Astrocyte (in vitro differentiated cells and primary cell): ENCODE results near the gene INPP4B. TPM values are rescaled to one million over a fixed set of nuclear protein-coding genes. Genes with fewer than 3 reads are reported as not detected.

ENCODE experiments used
- DNase-seq: peaks from one replicate; pipeline ENCODE4 v3.0.0-alpha.2; 2010; ENCODE audit warnings: low read depth
- FAIRE-seq: peaks from 2 replicates; lab custom pipeline; 2011; peaks lifted over from hg19 to GRCh38; lab: Jason Lieb, UNC
- H2AFZ ChIP-seq: 2 replicates; pipeline ENCODE4 v1.6.0; 2012; ENCODE audit warnings: low read depth, low read length, inconsistent platforms
- H3K27ac ChIP-seq: 2 replicates; pipeline ENCODE4 v1.5.1; 2011; ENCODE audit warnings: low read depth, low read length, inconsistent platforms
- H3K27me3 ChIP-seq: 2 replicates; pipeline ENCODE4 v1.6.0; 2011; ENCODE audit warnings: low read length, inconsistent platforms; ENCODE audit not compliant: insufficient read depth
- H3K36me3 ChIP-seq: 2 replicates; pipeline ENCODE4 v1.5.1; 2011; ENCODE audit warnings: low read length, inconsistent platforms; ENCODE audit not compliant: insufficient read depth
- H3K4me1 ChIP-seq: 2 replicates; pipeline ENCODE4 v1.5.1; 2011; ENCODE audit warnings: low read length, inconsistent platforms; ENCODE audit not compliant: insufficient read depth
- H3K4me2 ChIP-seq: 2 replicates; pipeline ENCODE4 v1.6.0; 2012; ENCODE audit warnings: low read length, inconsistent platforms
- H3K4me3 ChIP-seq: 2 replicates; pipeline ENCODE4 v1.5.1; 2011; ENCODE audit warnings: low read depth, mild to moderate bottlenecking, low read length, inconsistent platforms; ENCODE audit not compliant: insufficient read depth
- H3K79me2 ChIP-seq: 2 replicates; pipeline ENCODE4 v1.6.0; 2012; ENCODE audit warnings: mild to moderate bottlenecking, low read length, inconsistent platforms; ENCODE audit not compliant: insufficient read depth
- H3K9ac ChIP-seq: 2 replicates; pipeline ENCODE4 v1.6.0; 2012; ENCODE audit warnings: mild to moderate bottlenecking, low read length, inconsistent platforms
- H3K9me3 ChIP-seq: 2 replicates; pipeline ENCODE4 v1.5.1; 2012; ENCODE audit warnings: low read depth, mild to moderate bottlenecking, low read length, inconsistent platforms; ENCODE audit not compliant: insufficient read depth
- H4K20me1 ChIP-seq: 2 replicates; pipeline ENCODE4 v1.6.0; 2012; ENCODE audit warnings: low read length, inconsistent platforms; ENCODE audit not compliant: insufficient read depth
- H3K27ac Mint-ChIP-seq: one replicate; pipeline ENCODE4 v1.8.0; 2021; ENCODE audit warnings: mild to moderate bottlenecking, mixed read lengths; ENCODE audit not compliant: unreplicated experiment
- H3K27me3 Mint-ChIP-seq: one replicate; pipeline ENCODE4 v1.8.0; 2021; ENCODE audit warnings: low read depth, mixed read lengths; ENCODE audit not compliant: unreplicated experiment
- H3K36me3 Mint-ChIP-seq: one replicate; pipeline ENCODE4 v1.8.0; 2021; ENCODE audit warnings: low read depth, mixed read lengths; ENCODE audit not compliant: unreplicated experiment
- H3K4me1 Mint-ChIP-seq: one replicate; pipeline ENCODE4 v1.8.0; 2021; ENCODE audit warnings: low read depth, mixed read lengths; ENCODE audit not compliant: unreplicated experiment
- H3K4me3 Mint-ChIP-seq: one replicate; pipeline ENCODE4 v1.8.0; 2021; ENCODE audit warnings: mild to moderate bottlenecking, moderate library complexity, mixed read lengths; ENCODE audit not compliant: unreplicated experiment
- H3K9me3 Mint-ChIP-seq: one replicate; pipeline ENCODE4 v1.8.0; 2021; ENCODE audit warnings: mild to moderate bottlenecking, mixed read lengths; ENCODE audit not compliant: unreplicated experiment
- CTCF ChIP-seq: IDR thresholded peaks from 2 replicates; pipeline ENCODE4 v1.5.1; 2011; ENCODE audit warnings: low read depth, mild to moderate bottlenecking, inconsistent platforms, low read length, moderate library complexity; ENCODE audit not compliant: insufficient read depth
- EZH2 ChIP-seq: IDR thresholded peaks from 2 replicates; pipeline ENCODE4 v1.6.1; 2012; ENCODE audit warnings: mild to moderate bottlenecking, low read length, inconsistent platforms; ENCODE audit not compliant: insufficient read depth
- total RNA-seq: library from RNA; stranded (reverse); gene quantifications from 2 replicates; pipeline ENCODE4 v1.2.1, GENCODE V29; 2021

Gene INPP4B
- total RNA-seq, 1 donor from 2014 or later: 2.8 TPM

DNA sequence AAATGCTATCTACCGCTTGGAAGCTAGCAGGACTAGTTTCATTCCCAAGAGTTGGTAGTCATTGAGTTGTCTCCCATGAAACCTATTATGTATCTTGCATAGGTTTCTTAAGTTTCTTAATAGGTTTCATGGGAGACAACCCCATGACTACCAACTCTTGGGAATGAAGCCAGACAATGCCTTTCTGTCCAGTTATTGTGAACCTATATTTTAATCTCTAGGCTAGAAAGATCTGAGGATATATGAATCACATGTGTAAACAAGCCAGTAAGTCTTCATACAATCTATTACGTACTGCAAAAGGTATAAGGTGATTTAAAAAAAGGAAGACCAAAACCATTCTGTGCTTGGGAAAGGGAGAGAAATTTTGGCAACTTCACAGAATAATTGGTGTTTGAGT, 162.6 kb downstream of the INPP4B start:
- H3K27me3 Mint-ChIP-seq: no peaks in the 10 kb centered on the region
- Histone ChIP-seq H3K4me2 (no peak overlapping the region), H2AFZ (no peak overlapping the region), H3K9me3 (no peaks in the 10 kb centered on the region), H3K4me3 (no peak overlapping the region), H4K20me1 (no peaks in the 10 kb centered on the region), H3K4me1 (no peaks in the 10 kb centered on the region), H3K9ac (no peak overlapping the region), H3K27ac (no peak overlapping the region), H3K79me2 (no peaks in the 10 kb centered on the region), H3K27me3 (no peaks in the 10 kb centered on the region), H3K36me3 (no peaks in the 10 kb centered on the region)
- H3K36me3 Mint-ChIP-seq: no peaks in the 10 kb centered on the region
- H3K4me1 Mint-ChIP-seq: no peaks in the 10 kb centered on the region
- H3K9me3 Mint-ChIP-seq: no peaks in the 10 kb centered on the region
- FAIRE-seq (peak; percentile 76), DNase-seq (no peak)
- no peak overlapping the region for H3K27ac Mint-ChIP-seq
- H3K4me3 Mint-ChIP-seq: no peak overlapping the region
- TF ChIP-seq EZH2 (no peak), CTCF (no peak)

GRCh38 chr4:142671516-142671915, 174.6 kb downstream of the INPP4B start:
- H3K27ac Mint-ChIP-seq: no peak overlapping the region
- TF ChIP-seq EZH2: no peak
- TF ChIP-seq CTCF: no peak
- no peaks in the 10 kb centered on the region for H3K4me1 Mint-ChIP-seq
- Histone ChIP-seq H4K20me1 (no peaks in the 10 kb centered on the region), H3K4me2 (no peak overlapping the region), H3K4me1 (no peaks in the 10 kb centered on the region), H3K9me3 (no peaks in the 10 kb centered on the region), H3K4me3 (no peak overlapping the region), H3K9ac (no peak overlapping the region), H3K36me3 (no peaks in the 10 kb centered on the region), H2AFZ (no peak overlapping the region), H3K27ac (no peak overlapping the region), H3K79me2 (no peaks in the 10 kb centered on the region), H3K27me3 (no peaks in the 10 kb centered on the region)
- peaks cover 2% of the 10 kb centered on the region for H3K36me3 Mint-ChIP-seq
- FAIRE-seq (no peak), DNase-seq (no peak)
- H3K9me3 Mint-ChIP-seq: peaks cover 20% of the 10 kb centered on the region
- H3K27me3 Mint-ChIP-seq: no peaks in the 10 kb centered on the region
- H3K4me3 Mint-ChIP-seq: no peak overlapping the region

DNA sequence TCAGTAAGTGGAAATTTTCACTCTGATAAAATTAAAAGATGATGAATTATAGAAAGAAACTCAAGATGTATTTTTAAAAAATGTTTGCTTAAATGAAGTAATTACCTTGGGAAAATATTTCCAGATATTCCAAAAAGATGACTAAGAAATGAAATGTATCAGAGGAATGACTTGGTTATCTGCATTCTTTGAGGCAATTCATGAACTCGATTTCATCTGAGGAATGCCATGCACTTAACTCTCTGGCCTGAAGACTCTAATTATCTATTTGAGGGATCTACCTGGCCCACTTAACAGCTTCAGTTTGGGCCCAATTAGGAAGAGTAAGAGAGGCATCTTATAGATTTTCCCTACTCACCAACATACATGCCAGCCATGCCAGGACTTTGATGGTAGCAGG, 182.3 kb downstream of the INPP4B start:
- Histone ChIP-seq H3K4me1 (no peaks in the 10 kb centered on the region), H3K4me2 (no peak overlapping the region), H2AFZ (no peak overlapping the region), H3K4me3 (no peak overlapping the region), H3K36me3 (no peaks in the 10 kb centered on the region), H3K27ac (no peak overlapping the region), H3K9me3 (peaks cover 5% of the 10 kb centered on the region), H3K9ac (no peak overlapping the region), H3K27me3 (no peaks in the 10 kb centered on the region), H4K20me1 (no peaks in the 10 kb centered on the region), H3K79me2 (no peaks in the 10 kb centered on the region)
- no peak for FAIRE-seq
- H3K9me3 Mint-ChIP-seq: peaks cover 13% of the 10 kb centered on the region
- H3K4me1 Mint-ChIP-seq: no peaks in the 10 kb centered on the region
- TF ChIP-seq CTCF (no peak), EZH2 (no peak)
- no peaks in the 10 kb centered on the region for H3K27me3 Mint-ChIP-seq
- DNase-seq: peak; percentile 49
- no peak overlapping the region for H3K4me3 Mint-ChIP-seq
- no peak overlapping the region for H3K27ac Mint-ChIP-seq
- H3K36me3 Mint-ChIP-seq: no peaks in the 10 kb centered on the region
